Peyer's patch (tissue), 4 donors: ENCODE data around the gene ACOD1.

Experiments used
- POLR2A ChIP-seq, 2 donors: fragments of 450-650 bp; IDR thresholded peaks; one replicate each; pipeline ENCODE4 v1.5.1; 2017; ENCODE audit warnings: antibody characterized with exemption in 2 of 2, mild to moderate bottlenecking in 2 of 2, moderate library complexity in 2 of 2
- TF ChIP-seq, protein P1 (sequence below), 6 experiments: fragments of 450-650 bp in 4 of 6; fragments of 200-600 bp in 2 of 6; sonication (generic) in 1 of 6; IDR thresholded peaks; one replicate each; pipeline ENCODE4 v1.5.1; 2017 to 2019; ENCODE audit warnings: antibody characterized with exemption in 6 of 6, mild to moderate bottlenecking in 3 of 6, moderate library complexity in 1 of 6

GRCh38 chr13:76983676-76984075 lies 35.4 kb downstream of the ACOD1 start:
- TF ChIP-seq, protein P1, sequence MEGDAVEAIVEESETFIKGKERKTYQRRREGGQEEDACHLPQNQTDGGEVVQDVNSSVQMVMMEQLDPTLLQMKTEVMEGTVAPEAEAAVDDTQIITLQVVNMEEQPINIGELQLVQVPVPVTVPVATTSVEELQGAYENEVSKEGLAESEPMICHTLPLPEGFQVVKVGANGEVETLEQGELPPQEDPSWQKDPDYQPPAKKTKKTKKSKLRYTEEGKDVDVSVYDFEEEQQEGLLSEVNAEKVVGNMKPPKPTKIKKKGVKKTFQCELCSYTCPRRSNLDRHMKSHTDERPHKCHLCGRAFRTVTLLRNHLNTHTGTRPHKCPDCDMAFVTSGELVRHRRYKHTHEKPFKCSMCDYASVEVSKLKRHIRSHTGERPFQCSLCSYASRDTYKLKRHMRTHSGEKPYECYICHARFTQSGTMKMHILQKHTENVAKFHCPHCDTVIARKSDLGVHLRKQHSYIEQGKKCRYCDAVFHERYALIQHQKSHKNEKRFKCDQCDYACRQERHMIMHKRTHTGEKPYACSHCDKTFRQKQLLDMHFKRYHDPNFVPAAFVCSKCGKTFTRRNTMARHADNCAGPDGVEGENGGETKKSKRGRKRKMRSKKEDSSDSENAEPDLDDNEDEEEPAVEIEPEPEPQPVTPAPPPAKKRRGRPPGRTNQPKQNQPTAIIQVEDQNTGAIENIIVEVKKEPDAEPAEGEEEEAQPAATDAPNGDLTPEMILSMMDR (IDR thresholded peaks at IDR 0.05) = no peak
- TF ChIP-seq POLR2A (IDR thresholded peaks at IDR 0.05) = no peak
